HG02885 (cell line): ENCODE results near the gene RGS6.

ENCODE experiments used
- ATAC-seq: cut with Tn5 transposase; IDR thresholded peaks from one replicate; pipeline ENCODE4 v1.9.1; 2021; ENCODE audit warnings: mild to moderate bottlenecking; ENCODE audit not compliant: unreplicated experiment, poor library complexity

Gene RGS6

DNA sequence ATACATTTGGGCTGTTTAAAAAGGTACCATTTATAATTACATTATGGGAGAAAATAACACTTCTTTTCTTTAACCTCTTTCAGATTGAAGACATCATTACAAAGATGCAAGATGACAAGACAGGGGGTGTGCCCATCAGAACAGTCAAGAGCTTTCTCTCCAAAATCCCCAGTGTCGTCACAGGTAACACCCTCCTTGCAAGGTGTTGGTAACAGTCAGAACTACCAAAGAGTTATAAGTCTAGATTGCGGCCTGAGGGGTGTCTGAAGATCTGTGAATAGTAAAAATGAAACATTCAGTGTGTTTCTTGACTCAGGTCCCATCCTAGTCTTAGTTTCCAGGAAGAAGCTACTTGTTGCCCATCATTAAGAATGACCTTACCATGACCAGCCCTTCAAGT lies 419.8 kb downstream of the RGS6 start:
- ATAC-seq, result no peak

DNA sequence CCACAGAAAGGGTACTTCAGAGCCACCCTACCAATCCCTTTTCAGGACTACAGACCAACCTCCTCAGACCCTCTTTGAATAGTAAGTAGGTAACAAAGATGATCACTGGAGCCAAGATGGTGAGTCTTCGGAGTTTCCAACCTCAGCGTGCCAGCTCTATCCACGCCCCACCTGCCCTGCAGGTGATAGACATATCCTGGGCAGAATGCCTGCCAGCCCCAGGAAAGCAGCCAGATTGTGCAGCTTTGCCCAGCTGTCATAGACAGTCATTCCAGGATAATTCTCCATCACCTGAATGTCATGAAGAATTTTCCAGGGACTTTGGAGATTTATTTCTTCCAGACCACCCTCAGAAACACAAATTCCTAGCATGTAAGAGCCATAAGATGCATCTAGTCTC lies 434.4 kb downstream of the RGS6 start:
- ATAC-seq, result no peak

DNA sequence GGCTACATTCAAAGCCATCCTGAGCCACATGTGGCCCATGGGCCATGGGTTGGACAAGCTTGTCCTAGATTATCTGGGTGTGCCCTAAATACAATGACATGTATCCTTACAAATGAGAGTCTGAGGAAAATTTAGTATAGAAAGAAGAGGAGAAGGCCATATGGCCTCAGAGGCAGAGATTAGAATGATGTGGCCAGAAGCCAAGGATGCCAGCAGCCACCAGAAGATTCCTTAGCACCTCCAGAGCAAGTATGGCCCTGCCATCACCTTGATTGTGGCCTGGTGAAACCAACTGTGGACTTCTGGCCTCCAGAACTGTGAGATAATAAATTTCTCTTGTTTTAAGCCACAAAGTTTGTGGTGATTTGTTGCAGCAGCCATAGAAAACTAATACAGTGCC lies 436.9 kb downstream of the RGS6 start:
- no peak for ATAC-seq

DNA sequence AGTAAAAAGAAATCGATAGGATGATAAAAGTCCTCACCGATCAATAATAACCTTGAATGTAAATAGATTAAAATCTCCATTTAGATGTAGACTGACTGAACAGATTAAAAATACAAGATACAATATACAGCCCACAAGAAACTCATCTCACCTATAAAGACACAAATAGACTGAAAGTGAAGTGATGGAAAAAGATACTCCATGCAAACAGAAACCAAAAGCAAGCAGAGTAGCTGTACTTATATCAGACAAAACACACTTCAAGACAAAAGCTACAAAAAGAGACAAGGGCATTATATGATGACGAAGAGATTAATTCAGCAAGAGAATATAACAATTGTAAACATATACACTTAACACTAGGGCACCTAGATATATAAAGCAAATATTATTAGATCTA lies 444.8 kb downstream of the RGS6 start:
- no peak for ATAC-seq

- no peak for ATAC-seq
Observed at GRCh38 chr14:72380456-72380855, 448.2 kb downstream of the RGS6 start.

DNA sequence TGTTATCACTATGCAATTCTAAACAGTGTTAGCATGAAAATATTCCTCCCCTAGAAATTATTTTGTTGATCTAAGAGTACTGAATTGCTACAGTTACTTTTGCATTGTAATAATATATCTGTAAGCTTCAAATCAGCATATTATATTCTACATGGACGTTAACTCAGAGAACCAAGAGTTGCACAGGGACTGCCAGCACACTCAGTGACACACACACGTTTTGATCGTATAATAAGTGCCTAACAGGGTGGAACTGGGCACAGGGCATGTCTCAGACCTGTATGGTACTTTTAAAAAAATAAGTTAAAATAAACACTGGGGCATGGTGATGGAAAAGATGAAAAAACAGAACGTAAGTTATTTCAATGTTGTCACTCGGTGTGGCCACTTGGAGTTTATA lies 451.6 kb downstream of the RGS6 start:
- no peak for ATAC-seq

DNA sequence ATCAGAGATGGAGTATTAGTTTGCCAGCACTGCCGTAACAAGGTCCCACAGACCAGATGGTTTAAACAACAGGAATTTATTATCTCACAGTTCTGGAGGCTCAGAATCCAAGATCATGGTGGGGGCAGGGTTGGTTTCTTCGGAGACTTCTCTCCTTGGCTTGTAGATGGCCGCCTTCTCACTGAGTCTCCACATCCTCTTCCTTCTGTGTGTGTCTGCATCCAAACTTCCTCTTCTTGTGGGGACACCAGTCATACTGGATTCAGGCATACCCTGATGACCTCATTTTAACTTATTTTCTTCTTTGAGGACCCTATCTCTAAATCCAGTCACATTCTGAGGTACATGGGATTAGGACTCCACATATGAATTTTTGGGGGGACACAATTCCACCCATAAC lies 455.5 kb downstream of the RGS6 start:
- no peak for ATAC-seq

- ATAC-seq, result no peak
Observed at GRCh38 chr14:72389200-72389599, 457.0 kb downstream of the RGS6 start.

DNA sequence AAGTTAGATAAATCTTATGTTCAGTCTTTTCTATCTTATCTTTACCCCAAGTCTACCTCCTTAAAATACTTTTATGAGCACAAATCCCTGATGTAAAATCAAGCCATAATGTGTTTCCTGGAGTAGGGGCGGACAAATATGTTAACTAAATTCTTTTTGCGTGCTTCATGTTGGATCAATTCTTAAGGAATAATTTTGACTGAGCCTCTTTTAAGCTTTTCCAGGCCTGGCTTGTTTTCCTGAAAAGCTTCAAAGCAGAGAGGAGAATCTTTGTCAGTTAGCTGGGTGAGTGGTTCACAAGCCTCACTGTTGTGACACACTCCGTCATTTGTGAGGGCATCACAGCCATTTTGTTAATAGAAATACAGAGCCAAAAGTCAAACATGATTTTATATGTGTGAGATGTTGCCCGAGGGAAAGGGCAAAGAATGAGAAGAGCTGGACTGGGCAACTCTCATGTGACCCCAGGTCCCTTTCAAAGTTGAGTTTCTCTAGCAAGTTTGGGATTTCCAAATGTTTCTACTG lies 468.9 kb downstream of the RGS6 start:
- no peak for ATAC-seq

DNA sequence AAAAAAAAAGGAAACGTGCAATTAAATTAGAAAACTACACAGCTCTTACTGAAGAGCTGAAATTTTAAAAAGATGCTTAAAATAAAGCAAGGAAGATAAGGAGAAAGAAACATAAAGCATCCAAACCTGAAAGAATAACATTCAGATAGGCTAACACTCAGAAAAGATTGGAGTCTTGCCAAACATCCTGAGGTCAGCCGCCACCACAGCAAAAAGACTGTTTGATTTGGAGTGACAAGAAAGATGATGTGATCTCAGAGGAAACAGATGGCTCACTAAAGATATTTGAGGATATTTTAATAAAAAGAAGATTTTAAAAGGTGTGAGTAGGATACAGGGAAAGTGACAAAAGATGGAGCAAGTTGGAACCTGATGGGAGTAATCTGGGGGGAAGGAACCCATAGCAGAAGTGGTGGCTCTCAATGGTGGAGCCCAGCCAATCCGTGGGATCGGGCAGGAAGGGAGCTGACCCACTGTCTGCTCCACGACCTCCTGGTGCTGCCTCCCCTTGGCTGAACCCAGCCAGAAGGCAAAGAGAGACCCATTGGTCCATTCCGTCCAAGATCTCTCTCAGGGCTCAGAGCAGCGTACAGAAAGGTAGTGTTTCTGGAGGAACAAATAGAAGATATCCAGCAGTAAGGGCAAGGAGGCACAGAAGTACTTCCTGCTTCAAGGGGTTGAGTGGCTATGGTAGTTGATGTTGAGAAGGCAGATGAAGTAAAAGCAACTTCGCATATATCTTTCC lies 469.6 kb downstream of the RGS6 start:
- ATAC-seq, result no peak

GRCh38 chr14:72402377-72402772 lies 470.1 kb downstream of the RGS6 start:
- no peak for ATAC-seq

DNA sequence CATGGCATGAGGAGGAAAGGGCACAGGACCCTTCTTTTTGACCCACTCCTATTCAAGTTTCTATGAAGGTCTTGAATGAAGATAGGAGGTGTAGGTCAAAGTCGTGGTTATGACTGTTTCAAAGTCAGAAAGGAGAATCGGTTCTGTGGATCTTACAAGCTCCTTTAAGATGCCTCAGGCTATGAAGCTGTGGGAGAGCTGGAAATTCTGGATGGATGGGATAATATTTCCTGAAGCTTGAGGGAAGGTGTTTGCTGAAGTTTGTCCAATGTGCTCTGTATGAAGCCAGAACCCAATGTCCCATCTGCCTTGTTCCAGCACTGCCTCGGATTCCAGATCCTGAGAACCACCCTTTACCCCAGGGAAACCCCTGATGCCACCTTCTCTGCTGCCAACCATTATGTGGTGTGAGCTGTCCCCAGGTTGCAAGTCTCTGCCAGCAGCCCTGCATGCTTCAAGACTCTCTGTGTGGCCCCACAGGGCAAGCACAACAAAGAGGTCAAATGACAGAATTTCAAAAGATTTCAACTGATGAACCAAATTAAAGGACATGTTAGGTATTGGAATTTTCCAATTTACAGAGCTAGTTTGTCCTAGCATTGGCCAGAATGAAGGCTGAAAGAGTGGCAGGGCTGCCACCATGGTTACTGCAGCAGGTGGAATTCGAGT lies 472.0 kb downstream of the RGS6 start:
- ATAC-seq, result no peak

DNA sequence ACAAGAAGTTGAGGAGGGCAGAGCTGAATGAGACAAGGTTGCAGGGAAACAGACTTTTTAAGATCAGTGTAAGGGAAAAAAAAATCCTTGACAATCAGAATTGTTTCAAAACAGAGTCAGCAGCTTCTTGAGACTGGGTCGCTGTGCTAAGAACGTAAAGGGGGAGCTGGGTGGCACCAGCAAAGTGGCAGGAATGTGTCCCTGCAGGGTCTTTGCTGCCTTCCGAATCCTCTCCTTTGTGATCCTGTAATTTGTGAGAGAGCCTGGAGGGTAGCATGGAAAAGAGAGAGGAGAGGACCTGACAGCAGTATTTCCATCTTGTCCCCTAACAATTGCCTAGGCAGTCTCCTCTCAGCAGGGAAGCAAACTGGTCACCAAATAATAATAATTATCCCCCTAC lies 472.8 kb downstream of the RGS6 start:
- no peak for ATAC-seq

DNA sequence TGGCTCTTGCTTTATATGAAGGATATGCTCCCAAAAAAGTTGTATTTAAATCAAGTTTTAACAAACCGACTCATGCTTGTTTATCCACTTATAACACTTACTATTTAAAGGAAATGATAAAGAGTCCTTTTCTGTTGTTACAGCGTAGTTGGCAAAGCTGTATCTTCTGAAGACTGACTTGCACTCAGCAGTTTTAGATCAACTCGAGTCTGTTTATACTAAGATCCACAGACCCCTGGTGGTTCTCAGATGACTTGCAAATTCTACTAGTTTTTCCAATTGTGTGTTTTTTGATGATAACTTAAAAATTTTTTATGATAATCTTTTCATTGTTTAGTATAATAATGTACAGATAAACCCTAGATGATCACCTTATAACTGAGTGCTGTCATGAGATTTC lies 475.8 kb downstream of the RGS6 start:
- ATAC-seq, result no peak

DNA sequence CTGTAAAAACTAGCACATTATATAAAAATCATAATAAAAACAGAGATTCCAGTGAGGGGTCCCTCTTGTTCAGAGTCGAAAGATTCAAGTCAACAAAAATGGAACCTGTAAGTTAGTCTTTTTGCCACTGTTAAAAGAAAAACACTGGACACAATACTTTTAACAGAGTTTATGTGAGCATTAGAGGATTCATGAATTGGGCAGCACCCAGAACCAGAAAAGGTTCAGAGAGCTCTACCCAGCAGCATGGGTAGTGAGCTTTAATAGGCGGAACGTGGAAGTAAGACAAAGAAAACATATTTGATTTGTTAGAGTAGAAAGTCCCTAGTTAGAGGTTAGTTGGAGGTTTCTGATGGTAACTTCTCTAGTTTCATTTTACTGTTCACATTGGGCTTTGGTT lies 476.8 kb downstream of the RGS6 start:
- ATAC-seq, result no peak

- ATAC-seq, result no peak
Observed at GRCh38 chr14:72416081-72416849, 484.0 kb downstream of the RGS6 start.

GRCh38 chr14:72416892-72417291 lies 484.7 kb downstream of the RGS6 start:
- peak; percentile 58 for ATAC-seq

- ATAC-seq, result no peak
Observed at GRCh38 chr14:72418806-72419205, 486.6 kb downstream of the RGS6 start.

DNA sequence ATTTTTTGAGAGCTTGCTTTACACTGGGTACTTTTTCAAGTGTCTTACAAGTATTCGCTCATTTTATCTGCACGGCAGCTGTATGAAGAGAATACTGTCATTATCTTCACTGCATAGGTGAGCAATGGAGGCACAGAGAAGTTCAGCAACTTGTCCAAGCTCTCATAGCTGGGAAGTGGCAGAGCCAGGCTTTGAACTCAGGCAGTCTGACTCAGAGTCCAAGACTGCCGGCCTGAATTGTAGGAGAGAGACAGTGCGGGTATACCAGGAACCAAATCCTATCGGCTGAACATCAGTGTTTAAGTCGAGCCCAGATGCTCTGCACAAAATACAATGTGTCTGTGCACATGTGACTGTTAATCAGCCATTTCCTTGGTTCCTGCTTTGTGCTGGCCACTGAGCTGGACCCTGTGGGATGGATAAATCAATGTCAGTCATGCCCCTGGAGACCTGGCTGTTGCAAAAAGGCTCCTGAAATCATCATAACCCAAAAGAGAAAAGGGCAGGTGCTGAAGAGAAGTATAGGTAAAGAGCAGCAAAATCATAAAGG lies 487.1 kb downstream of the RGS6 start:
- ATAC-seq, result no peak

- ATAC-seq, result no peak
Observed at GRCh38 chr14:72420749-72421474, 488.7 kb downstream of the RGS6 start.
